DOHH2 (cell line): ENCODE results near the gene RACGAP1.

Source experiments
- EZH2phosphoT487 ChIP-seq: fragments of 200-600 bp; sonication (generic); IDR thresholded peaks from 2 replicates; pipeline ENCODE4 v1.6.1; 2017; ENCODE audit warnings: borderline replicate concordance, mild to moderate bottlenecking, antibody characterized with exemption, low read length, moderate library complexity, mixed read lengths
- TF ChIP-seq, protein P1 (sequence below): fragments of 200-600 bp; sonication (generic); IDR thresholded peaks from one replicate; pipeline ENCODE4 v1.5.1; 2014; ENCODE audit warnings: antibody characterized with exemption, mild to moderate bottlenecking, low read depth, low read length; ENCODE audit not compliant: poor library complexity, severe bottlenecking

DNA sequence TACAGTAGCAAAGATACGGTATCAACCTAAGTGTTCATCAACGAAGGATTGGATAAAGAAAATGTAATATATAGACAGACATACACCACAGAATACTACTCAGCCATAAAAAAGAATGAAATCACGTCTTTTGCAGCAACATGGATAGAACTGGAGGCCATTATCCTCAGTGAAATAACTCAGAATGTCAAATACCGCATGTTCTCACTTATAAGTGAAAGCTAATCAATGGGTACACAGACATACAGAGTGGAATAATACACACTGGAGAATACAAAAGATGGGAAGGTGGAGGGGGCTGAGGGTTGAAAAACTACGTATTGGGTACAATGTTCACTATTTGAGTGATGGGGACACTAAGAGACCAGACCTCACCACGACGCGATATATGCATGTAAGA lies 1.1 kb downstream of the RACGAP1 start:
- TF ChIP-seq, protein P1, sequence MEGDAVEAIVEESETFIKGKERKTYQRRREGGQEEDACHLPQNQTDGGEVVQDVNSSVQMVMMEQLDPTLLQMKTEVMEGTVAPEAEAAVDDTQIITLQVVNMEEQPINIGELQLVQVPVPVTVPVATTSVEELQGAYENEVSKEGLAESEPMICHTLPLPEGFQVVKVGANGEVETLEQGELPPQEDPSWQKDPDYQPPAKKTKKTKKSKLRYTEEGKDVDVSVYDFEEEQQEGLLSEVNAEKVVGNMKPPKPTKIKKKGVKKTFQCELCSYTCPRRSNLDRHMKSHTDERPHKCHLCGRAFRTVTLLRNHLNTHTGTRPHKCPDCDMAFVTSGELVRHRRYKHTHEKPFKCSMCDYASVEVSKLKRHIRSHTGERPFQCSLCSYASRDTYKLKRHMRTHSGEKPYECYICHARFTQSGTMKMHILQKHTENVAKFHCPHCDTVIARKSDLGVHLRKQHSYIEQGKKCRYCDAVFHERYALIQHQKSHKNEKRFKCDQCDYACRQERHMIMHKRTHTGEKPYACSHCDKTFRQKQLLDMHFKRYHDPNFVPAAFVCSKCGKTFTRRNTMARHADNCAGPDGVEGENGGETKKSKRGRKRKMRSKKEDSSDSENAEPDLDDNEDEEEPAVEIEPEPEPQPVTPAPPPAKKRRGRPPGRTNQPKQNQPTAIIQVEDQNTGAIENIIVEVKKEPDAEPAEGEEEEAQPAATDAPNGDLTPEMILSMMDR = no peak
- TF ChIP-seq EZH2phosphoT487 = no peak
